Measurements from ENCODE around the gene UGCG.

DNA sequence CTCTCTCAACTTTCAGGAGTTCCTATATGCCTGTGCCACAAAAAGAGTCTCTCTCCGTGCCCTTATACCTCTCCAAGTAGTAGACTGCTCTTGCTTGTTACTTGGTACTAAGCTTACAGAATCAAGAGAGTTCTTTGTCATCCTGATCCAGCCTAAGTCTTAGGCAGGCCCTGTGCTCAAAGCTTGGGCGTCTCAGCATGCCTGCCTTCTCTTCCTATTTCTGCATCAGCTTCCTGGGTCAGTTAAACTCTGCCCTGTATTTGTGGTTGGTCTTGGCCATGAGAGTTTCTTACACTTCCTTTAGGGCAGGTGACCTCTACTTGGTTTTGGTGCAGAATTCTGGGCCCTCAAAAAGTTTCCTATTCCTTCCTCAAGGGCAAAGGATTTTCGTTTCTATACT lies 33.0 kb upstream of the UGCG start:
- TF ChIP-seq, protein P1, sequence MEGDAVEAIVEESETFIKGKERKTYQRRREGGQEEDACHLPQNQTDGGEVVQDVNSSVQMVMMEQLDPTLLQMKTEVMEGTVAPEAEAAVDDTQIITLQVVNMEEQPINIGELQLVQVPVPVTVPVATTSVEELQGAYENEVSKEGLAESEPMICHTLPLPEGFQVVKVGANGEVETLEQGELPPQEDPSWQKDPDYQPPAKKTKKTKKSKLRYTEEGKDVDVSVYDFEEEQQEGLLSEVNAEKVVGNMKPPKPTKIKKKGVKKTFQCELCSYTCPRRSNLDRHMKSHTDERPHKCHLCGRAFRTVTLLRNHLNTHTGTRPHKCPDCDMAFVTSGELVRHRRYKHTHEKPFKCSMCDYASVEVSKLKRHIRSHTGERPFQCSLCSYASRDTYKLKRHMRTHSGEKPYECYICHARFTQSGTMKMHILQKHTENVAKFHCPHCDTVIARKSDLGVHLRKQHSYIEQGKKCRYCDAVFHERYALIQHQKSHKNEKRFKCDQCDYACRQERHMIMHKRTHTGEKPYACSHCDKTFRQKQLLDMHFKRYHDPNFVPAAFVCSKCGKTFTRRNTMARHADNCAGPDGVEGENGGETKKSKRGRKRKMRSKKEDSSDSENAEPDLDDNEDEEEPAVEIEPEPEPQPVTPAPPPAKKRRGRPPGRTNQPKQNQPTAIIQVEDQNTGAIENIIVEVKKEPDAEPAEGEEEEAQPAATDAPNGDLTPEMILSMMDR (IDR thresholded peaks at IDR 0.05): no peak
- TF ChIP-seq POLR2A (IDR thresholded peaks at IDR 0.05): no peak

Measured in esophagus squamous epithelium (tissue), 4 donors.